ENCODE results near the gene BAX. TPM values are rescaled to one million over a fixed set of nuclear protein-coding genes. Genes with fewer than 3 reads are reported as not detected.
A peak's percentile ranks its signal among the peaks of the same experiment; 100 is the strongest.

The BAX gene
- total RNA-seq, 2 donors from 2014 or later: 15.3 to 22.7 TPM

GRCh38 chr19:48962029-48962848, 7.6 kb downstream of the BAX start:
- no peak for ATAC-seq
- H3K4me1 ChIP-seq: peaks cover 38% of the 10 kb centered on the region
- TF ChIP-seq, protein P1, sequence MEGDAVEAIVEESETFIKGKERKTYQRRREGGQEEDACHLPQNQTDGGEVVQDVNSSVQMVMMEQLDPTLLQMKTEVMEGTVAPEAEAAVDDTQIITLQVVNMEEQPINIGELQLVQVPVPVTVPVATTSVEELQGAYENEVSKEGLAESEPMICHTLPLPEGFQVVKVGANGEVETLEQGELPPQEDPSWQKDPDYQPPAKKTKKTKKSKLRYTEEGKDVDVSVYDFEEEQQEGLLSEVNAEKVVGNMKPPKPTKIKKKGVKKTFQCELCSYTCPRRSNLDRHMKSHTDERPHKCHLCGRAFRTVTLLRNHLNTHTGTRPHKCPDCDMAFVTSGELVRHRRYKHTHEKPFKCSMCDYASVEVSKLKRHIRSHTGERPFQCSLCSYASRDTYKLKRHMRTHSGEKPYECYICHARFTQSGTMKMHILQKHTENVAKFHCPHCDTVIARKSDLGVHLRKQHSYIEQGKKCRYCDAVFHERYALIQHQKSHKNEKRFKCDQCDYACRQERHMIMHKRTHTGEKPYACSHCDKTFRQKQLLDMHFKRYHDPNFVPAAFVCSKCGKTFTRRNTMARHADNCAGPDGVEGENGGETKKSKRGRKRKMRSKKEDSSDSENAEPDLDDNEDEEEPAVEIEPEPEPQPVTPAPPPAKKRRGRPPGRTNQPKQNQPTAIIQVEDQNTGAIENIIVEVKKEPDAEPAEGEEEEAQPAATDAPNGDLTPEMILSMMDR (IDR thresholded peaks at IDR 0.05): no peak
- TF ChIP-seq POLR2A (IDR thresholded peaks at IDR 0.05): peak in 1 of 3 donors; percentile 68

GRCh38 chr19:48962849-48963165, 8.1 kb downstream of the BAX start:
- no peaks in the 10 kb centered on the region for H3K36me3 ChIP-seq (replicated peaks in 1 of 2; ENCODE audit: insufficient read depth in 1 of 2, low read depth in 2 of 2)
- peaks cover 39% of the 10 kb centered on the region for H3K4me1 ChIP-seq
- intact Hi-C loops (cut with DNase I): no loop called here
- TF ChIP-seq POLR2A (IDR thresholded peaks at IDR 0.05): no peak
- TF ChIP-seq, protein P1 (IDR thresholded peaks at IDR 0.05): no peak
- H3K27me3 ChIP-seq: no peaks in the 10 kb centered on the region
- ATAC-seq (no peak), DNase-seq (no peak)
- H3K4me3 ChIP-seq: no peak overlapping the region
- WGBS, 2 donors: 59 to 61% methylated on average over 5 of the region's 7 CpGs
- H3K27ac ChIP-seq: peak overlapping the region in 2 of 4 donors; percentile 89 to 94
- H3K9me3 ChIP-seq: no peaks in the 10 kb centered on the region

More at GRCh38 chr19:48962029-48962848, 7.6 kb downstream of the BAX start:
- intact Hi-C loops (cut with DNase I): no loop called here
- Histone ChIP-seq H3K9me3 (no peaks in the 10 kb centered on the region), H3K4me3 (no peak overlapping the region), H3K27ac (peak overlapping the region in 3 of 4 donors; percentile 26 to 89 (median 48)), H3K36me3 (replicated peaks in 1 of 2; ENCODE audit: insufficient read depth in 1 of 2, low read depth in 2 of 2) (no peaks in the 10 kb centered on the region), H3K27me3 (no peaks in the 10 kb centered on the region)
- peak; percentile 26 to 78 (median 41) for DNase-seq
- whole genome bisulfite sequencing, 2 donors: 56 to 84% methylated on average over 13 to 22 of the region's 22 CpGs

DNA sequence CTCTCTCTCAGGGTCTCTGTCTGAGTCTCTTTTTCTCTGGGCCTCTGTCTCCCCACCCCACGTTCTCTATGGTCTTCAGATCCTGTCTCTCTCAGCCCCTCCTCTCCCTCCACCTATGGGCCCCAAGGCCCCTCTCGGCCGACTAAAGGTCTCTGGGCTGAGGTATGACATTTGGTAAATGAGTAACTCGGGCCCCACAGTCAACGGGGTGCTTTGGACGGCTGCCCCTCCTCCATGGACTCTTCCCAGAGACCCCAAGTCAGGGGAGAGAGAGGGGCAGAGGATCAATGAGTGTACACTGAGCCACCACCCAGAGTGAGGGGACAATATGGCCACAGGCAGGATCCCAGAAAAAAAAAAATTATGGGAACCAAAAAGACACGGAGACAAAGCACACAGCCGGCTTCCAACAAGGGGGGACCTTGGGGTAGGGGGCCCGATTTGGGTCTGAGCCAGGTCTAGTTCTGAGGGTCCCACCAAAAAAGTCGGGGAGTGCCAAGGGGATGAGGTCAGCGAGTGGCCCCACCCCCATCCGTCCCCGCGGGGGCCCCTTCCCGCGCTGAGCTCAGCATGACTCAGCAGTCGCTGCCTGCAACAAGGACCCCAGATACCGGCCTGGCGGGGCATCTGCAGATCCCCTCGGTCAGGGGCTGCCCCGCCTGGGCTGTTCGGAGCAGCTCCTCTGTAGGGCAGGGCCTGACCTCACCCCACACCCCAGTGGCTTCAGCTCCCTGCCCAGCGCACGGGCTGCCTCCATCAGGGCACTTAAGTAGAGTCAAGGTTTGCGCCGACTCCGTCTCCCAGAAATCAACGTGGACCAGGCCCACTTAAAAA, 8.9 kb downstream of the BAX start:
- TF ChIP-seq POLR2A (IDR thresholded peaks at IDR 0.05): peak in 1 of 3 donors; percentile 33
- TF ChIP-seq, protein P1 (IDR thresholded peaks at IDR 0.05): no peak
- peak overlapping the region; percentile 83 to 94 (median 90) for H3K27ac ChIP-seq
- peak; percentile 72 to 83 (median 78) for DNase-seq
- H3K36me3 ChIP-seq (replicated peaks in 1 of 2; ENCODE audit: insufficient read depth in 1 of 2, low read depth in 2 of 2): no peaks in the 10 kb centered on the region
- intact Hi-C loops (cut with DNase I): no loop called here
- 3 to 14% methylated on average over 9 to 27 of the region's 28 CpGs for WGBS, 2 donors
- H3K27me3 ChIP-seq: no peaks in the 10 kb centered on the region
- peaks cover 39% of the 10 kb centered on the region for H3K4me1 ChIP-seq
- peak; percentile 14 for ATAC-seq
- no peak overlapping the region for H3K4me3 ChIP-seq
- no peaks in the 10 kb centered on the region for H3K9me3 ChIP-seq

DNA sequence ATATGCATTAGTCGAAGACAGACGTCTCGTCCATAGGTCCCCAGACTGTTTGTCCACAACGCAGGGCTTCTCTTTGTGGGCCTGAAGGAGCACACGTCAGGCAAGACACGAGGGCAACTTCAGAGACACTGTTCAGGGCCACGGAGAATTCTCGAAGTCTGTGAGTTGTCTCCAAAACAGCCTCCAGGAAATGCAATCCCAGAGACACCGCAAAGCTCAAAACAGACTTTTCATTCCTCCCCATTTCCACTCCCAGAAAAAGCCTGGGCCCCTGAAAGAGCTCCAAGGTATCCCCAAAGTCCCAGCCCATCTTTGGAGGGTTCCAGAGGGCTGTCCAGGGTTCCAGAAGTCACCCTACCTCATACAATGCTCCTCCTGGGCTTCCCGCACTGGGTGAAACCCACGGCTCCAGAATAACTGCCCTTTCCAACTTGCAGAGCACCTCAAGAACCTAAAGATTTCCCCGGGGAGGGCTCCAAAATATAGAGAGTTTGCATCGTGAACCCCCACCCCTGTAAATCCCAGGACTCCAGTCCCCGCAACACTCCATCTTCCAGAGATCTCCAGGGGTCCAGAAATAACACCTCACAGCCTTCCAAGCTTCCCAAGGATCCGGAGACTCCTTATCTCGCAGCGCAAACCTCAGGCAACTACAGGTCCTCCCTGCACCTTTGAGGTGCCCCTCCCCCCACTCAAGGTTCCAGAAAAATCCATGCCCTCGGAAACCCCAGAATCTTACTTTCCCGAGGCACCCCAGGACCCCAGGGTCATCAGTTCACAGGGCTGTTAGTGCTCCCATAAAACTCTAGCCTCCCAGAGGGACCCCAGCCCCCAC, 9.7 kb downstream of the BAX start:
- intact Hi-C loops (cut with DNase I): no loop called here
- ATAC-seq: no peak
- WGBS, 2 donors: 31 to 32% methylated on average over 13 to 19 of the region's 19 CpGs
- no peaks in the 10 kb centered on the region for H3K27me3 ChIP-seq
- H3K4me1 ChIP-seq: peaks cover 39% of the 10 kb centered on the region
- H3K36me3 ChIP-seq (replicated peaks in 1 of 2; ENCODE audit: insufficient read depth in 1 of 2, low read depth in 2 of 2): no peaks in the 10 kb centered on the region
- H3K9me3 ChIP-seq: no peaks in the 10 kb centered on the region
- H3K27ac ChIP-seq: peak overlapping the region; percentile 83 to 94 (median 90)
- DNase-seq: peak in 3 of 4 donors; percentile 38 to 43 (median 41)
- no peak for TF ChIP-seq POLR2A (IDR thresholded peaks at IDR 0.05)
- TF ChIP-seq, protein P1 (IDR thresholded peaks at IDR 0.05): no peak
- H3K4me3 ChIP-seq: peak overlapping the region in 1 of 2 donors; percentile 93

Data from body of pancreas (tissue), 4 donors.